Epithelial cell of esophagus (primary cell): ENCODE data around the gene RBM17.
"Not testable (repeated sequence)": the region's sequence is repeated elsewhere in the genome, so short reads cannot be mapped to it uniquely, and the experiment has no call there.

Experiments used
- DNase-seq: peaks from one replicate; pipeline ENCODE4 v3.0.0; 2010; ENCODE audit warnings: low read depth
- H3K4me3 ChIP-seq: 2 replicates; pipeline ENCODE4 v1.5.1; 2011; ENCODE audit warnings: mild to moderate bottlenecking, low read length, control low read depth
- TF ChIP-seq, protein P1 (sequence below): IDR thresholded peaks from 2 replicates; pipeline ENCODE4 v1.5.1; 2011; ENCODE audit warnings: low read depth, mild to moderate bottlenecking, low read length, control low read depth, inconsistent platforms; ENCODE audit not compliant: insufficient read depth; ENCODE audit errors: missing control alignments

Gene RBM17

DNA sequence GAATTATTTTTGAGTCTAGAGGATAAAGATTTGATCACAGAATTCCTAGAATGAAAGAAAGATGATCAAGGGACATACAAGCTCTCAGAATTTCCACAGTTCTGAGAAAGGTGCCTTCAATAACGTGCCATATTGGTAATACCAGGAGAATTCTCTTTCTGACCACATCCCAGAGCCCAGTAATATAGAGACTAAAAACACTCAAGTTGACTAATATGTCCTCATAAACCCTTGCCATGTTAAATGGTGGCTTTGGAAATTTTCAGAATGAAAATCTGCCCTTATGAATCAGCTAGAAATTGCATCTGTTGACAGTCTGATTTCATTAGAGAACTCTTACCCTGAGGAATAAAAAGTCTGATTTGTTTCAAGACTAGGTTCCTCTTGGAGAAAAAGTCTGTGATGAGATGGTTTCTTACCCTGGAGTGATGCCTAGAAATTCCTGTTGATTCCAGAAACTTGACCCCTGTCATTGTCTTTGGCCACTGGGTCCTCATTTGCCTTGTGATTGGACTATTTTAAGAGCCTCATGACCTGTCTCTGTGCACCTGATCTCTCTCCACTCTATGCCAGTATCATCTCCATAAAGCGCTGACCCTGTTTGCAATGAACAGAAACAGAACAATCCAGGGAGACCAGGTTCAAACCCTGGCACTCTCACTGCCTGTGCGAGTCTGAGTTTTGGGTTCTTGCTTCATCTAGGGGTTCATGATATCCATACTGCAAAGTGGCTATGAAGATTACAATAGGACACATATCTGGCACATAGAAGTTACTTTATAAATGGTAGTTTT lies 30.0 kb upstream of the RBM17 start:
- TF ChIP-seq, protein P1, sequence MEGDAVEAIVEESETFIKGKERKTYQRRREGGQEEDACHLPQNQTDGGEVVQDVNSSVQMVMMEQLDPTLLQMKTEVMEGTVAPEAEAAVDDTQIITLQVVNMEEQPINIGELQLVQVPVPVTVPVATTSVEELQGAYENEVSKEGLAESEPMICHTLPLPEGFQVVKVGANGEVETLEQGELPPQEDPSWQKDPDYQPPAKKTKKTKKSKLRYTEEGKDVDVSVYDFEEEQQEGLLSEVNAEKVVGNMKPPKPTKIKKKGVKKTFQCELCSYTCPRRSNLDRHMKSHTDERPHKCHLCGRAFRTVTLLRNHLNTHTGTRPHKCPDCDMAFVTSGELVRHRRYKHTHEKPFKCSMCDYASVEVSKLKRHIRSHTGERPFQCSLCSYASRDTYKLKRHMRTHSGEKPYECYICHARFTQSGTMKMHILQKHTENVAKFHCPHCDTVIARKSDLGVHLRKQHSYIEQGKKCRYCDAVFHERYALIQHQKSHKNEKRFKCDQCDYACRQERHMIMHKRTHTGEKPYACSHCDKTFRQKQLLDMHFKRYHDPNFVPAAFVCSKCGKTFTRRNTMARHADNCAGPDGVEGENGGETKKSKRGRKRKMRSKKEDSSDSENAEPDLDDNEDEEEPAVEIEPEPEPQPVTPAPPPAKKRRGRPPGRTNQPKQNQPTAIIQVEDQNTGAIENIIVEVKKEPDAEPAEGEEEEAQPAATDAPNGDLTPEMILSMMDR: no peak
- no peak for DNase-seq
- H3K4me3 ChIP-seq: no peak overlapping the region

DNA sequence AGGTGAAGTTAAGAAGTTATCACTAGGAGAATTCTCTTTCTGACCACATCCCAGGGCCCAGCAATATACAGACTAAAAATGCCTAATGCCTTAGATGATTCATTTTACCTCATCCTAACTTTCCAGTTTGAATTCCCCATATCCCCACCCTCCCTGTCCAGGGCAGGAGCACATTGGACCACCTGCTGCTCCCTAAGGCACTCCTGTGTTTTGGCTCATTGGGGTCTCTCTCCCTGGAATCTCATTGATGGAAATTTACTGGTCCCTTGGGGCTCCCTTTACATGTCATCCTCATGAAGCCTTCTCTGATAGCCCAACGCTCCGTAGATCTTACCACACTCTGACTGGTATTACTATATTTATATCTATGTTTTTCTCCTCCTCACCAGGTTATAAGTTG lies 29.3 kb upstream of the RBM17 start:
- no peak overlapping the region for H3K4me3 ChIP-seq
- TF ChIP-seq, protein P1: no peak
- DNase-seq: no peak

DNA sequence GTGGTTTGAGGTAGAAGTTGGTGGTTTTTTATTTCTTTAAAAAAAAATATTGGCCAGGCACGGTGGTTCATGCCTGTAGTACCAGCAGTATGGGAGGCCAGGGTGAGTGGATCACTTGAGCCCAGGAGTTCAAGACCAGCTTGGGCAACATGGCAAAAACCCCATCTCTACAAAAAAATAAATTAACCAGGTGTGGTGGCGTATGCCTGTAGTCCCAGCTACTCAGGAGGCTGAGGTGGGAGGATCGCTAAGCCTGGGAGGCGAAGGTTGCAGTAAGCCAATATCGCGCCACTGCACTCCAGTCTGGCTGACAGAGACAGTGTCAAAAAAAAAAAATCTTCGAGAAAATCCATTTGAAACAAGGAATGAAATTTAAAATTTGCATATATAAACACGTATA lies 27.8 kb upstream of the RBM17 start:
- TF ChIP-seq, protein P1: no peak
- DNase-seq: no peak
- H3K4me3 ChIP-seq: no peak overlapping the region

DNA sequence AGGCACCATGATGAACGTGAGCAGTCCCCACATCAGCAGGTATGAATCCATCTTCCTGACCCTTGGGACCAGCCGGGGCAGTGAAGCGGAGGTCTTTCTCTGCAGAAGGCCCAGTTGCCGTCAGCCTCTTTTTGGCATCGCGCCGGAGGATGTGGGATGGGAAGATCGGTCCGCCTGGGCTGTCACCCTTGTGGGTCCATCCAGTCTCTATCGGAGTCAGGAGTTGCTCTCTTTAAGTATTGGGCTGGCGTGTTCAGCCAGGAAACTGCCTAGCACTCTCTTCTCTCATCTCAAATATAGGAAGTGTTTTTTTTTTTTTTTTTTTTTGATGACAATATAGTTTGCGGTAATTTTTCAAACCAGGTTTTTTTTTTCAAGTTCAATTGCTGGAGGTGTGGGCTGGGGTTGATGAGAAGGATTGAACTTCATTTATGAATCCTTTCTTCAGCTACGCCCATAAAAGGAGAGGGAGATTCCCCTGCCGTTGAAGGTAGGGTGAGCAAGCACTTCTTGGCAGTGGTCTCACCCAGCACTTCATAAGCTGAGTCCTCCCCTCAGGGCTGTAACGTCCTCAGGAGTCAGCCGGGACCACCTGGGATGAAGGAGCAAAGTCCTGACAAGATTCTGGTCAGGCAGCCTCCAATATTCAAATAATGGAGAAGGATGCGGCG lies 26.6 kb upstream of the RBM17 start, which contains the start of gene IL2RA:
Gene IL2RA (minus strand): TSS at position 267 of the 671 bp plus-strand sequence. CDS start 216 bp downstream, at position 51.
- no peak for DNase-seq
- H3K4me3 ChIP-seq: no peak within 1 kb of the TSS

DNA sequence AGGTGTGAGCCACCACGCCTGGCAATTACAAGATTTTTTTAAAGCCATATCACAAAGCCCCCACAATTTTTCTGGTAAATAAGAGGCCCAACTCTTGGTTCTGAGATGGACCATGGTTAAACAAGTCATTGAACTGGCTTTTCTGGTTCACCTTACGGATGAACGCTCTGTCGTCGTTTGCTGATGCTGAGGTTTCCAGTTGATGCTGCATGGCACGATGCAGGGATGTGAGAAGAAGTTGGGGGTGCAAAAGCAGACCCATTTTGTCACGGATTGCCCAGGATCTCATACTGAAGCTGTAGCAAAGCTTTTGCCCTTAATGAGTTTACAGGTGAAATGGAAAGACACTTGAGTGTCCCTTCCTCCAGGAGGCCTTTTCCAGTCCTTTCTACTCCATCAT lies 24.7 kb upstream of the RBM17 start:
- no peak for DNase-seq
- no peak overlapping the region for H3K4me3 ChIP-seq
- TF ChIP-seq, protein P1: no peak

More for the DNA sequence above, 26.6 kb upstream of the RBM17 start, which contains the start of gene IL2RA:
- TF ChIP-seq, protein P1: no peak

DNA sequence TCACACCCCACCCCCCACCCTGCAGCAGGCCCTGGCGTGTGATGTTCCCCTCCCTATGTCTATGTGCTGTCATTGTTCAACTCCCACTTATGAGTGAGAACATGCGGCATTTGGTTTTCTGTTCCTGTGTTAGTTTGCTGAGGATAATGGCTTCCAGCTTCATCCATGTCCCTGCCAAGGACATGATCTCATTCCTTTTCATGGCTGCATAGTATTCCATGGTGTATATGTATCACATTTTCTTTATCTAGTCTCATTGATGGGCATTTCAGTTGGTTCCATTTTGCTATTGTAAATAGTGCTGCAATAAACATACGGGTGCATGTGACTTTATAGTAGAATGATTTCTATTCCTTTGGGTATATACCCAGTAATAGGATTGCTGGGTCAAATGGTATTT lies 24.1 kb upstream of the RBM17 start:
- DNase-seq, H3K4me3 ChIP-seq: not testable (repeated sequence)

DNA sequence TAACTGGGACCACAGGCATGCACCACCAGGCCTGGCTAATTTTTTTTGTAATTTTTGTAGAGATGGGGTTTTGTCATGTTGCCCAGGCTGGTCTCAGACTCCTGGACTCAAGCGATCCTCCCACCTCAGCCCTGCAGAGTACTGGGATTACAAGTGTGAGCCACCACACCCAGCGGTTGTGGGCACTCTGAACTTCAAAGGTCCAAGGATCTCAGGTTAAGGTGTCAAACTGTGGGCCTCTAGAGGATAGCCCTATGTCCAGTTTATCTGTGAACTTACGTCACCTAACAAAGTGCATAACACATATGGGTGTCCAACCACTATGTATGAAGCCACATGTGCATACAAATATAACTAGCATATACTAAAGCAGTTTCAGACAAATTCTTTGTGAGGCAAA lies 23.4 kb upstream of the RBM17 start:
- DNase-seq: no peak
- TF ChIP-seq, protein P1: no peak
- no peak overlapping the region for H3K4me3 ChIP-seq
